ENCODE measurements around the gene CDK5RAP2. TPM values are rescaled to one million over a fixed set of nuclear protein-coding genes. Genes with fewer than 3 reads are reported as not detected.

The CDK5RAP2 gene
- total and polyA plus RNA-seq, 10 of the 15 experiments (the other 5 are each of a cell fraction or from before 2014, with no cell fraction given): 16.2 to 53.5 (median 34.5) TPM

- Histone ChIP-seq H3K4me1 (ENCODE audit: control insufficient read depth, insufficient read depth, low read length) (no peaks in the 10 kb centered on the region), H4K20me1 (ENCODE audit: control insufficient read depth, insufficient read depth) (no peaks in the 10 kb centered on the region), H3K9ac (ENCODE audit: control insufficient read depth, insufficient read depth, low read length) (no peak overlapping the region), H2AFZ (ENCODE audit: control insufficient read depth, low read depth, low read length) (no peak overlapping the region), H3K79me2 (ENCODE audit: control insufficient read depth, insufficient read depth, low read length) (no peaks in the 10 kb centered on the region), H3K9me3 (replicated peaks; ENCODE audit: control insufficient read depth, insufficient read depth, low read length) (no peaks in the 10 kb centered on the region), H3K4me2 (ENCODE audit: control insufficient read depth, insufficient read depth) (no peak overlapping the region), H3K4me3 (no peak overlapping the region), H3K27me3 (replicated peaks in 1 of 2; ENCODE audit: control insufficient read depth in 2 of 2, insufficient read depth in 2 of 2, low read length in 1 of 2) (no peaks in the 10 kb centered on the region), H3K27ac (ENCODE audit: control insufficient read depth, insufficient read depth) (no peak overlapping the region), H3K36me3 (ENCODE audit: control insufficient read depth in 2 of 2, insufficient read depth in 2 of 2, low read length in 1 of 2) (peaks cover 15 to 21% of the 10 kb centered on the region in 2 experiments)
- SMC1A ChIA-PET (ENCODE audit: uncharacterized antibody, unreplicated experiment): interaction anchor here (0.7 kb wide), 1 partner anchor 17 kb away, joined by 3 read pairs; no protein-coding TSS in a partner anchor
- RAD21 ChIA-PET (ENCODE audit: unreplicated experiment): no interaction called here
- TF ChIP-seq CEBPB (IDR thresholded peaks at IDR 0.05; ENCODE audit: borderline replicate concordance in 1 of 2, low read depth in 2 of 2, low read length in 2 of 2) (no peak), RBBP5 (conservative IDR thresholded peaks at IDR 0.05) (no peak), ZNF24 (IDR thresholded peaks at IDR 0.05) (no peak), EED (IDR thresholded peaks at IDR 0.05; ENCODE audit: low read depth) (no peak), JUNB (IDR thresholded peaks at IDR 0.05) (no peak), ESRRA (IDR thresholded peaks at IDR 0.05; ENCODE audit: low read length) (no peak), NFIC (IDR thresholded peaks at IDR 0.05; ENCODE audit: low read depth, low read length) (no peak)
- TF ChIP-seq, protein P1, sequence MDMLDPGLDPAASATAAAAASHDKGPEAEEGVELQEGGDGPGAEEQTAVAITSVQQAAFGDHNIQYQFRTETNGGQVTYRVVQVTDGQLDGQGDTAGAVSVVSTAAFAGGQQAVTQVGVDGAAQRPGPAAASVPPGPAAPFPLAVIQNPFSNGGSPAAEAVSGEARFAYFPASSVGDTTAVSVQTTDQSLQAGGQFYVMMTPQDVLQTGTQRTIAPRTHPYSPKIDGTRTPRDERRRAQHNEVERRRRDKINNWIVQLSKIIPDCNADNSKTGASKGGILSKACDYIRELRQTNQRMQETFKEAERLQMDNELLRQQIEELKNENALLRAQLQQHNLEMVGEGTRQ (IDR thresholded peaks at IDR 0.05; ENCODE audit: borderline replicate concordance, low read depth, low read length): no peak
- TF ChIP-seq, protein P2, sequence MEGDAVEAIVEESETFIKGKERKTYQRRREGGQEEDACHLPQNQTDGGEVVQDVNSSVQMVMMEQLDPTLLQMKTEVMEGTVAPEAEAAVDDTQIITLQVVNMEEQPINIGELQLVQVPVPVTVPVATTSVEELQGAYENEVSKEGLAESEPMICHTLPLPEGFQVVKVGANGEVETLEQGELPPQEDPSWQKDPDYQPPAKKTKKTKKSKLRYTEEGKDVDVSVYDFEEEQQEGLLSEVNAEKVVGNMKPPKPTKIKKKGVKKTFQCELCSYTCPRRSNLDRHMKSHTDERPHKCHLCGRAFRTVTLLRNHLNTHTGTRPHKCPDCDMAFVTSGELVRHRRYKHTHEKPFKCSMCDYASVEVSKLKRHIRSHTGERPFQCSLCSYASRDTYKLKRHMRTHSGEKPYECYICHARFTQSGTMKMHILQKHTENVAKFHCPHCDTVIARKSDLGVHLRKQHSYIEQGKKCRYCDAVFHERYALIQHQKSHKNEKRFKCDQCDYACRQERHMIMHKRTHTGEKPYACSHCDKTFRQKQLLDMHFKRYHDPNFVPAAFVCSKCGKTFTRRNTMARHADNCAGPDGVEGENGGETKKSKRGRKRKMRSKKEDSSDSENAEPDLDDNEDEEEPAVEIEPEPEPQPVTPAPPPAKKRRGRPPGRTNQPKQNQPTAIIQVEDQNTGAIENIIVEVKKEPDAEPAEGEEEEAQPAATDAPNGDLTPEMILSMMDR (IDR thresholded peaks at IDR 0.05 in 2 of 3, conservative IDR thresholded peaks at IDR 0.05 in 1 of 3; ENCODE audit: control insufficient read depth in 2 of 3, extremely low read depth in 1 of 3, insufficient read depth in 1 of 3, low read depth in 3 of 3, low read length in 3 of 3): no peak
- TF ChIP-seq, protein P3, sequence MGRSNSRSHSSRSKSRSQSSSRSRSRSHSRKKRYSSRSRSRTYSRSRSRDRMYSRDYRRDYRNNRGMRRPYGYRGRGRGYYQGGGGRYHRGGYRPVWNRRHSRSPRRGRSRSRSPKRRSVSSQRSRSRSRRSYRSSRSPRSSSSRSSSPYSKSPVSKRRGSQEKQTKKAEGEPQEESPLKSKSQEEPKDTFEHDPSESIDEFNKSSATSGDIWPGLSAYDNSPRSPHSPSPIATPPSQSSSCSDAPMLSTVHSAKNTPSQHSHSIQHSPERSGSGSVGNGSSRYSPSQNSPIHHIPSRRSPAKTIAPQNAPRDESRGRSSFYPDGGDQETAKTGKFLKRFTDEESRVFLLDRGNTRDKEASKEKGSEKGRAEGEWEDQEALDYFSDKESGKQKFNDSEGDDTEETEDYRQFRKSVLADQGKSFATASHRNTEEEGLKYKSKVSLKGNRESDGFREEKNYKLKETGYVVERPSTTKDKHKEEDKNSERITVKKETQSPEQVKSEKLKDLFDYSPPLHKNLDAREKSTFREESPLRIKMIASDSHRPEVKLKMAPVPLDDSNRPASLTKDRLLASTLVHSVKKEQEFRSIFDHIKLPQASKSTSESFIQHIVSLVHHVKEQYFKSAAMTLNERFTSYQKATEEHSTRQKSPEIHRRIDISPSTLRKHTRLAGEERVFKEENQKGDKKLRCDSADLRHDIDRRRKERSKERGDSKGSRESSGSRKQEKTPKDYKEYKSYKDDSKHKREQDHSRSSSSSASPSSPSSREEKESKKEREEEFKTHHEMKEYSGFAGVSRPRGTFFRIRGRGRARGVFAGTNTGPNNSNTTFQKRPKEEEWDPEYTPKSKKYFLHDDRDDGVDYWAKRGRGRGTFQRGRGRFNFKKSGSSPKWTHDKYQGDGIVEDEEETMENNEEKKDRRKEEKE (IDR thresholded peaks at IDR 0.05): no peak
- ATAC-seq (no peak), DNase-seq (ENCODE audit: low read depth, low spot score) (no peak), FAIRE-seq (no peak)
- CTCF ChIA-PET: interaction anchor here (1.7 to 1.8 kb wide), 2 partner anchors 13 to 15 kb away, joined by 4 to 5 read pairs; no protein-coding TSS in a partner anchor
- POLR2A ChIA-PET: no interaction called here
- WGBS (ENCODE audit: insufficient coverage, insufficient replicate concordance, low lambda C conversion rate, missing lambda C conversion rate): 100% methylated on average over 2 of the region's 2 CpGs
- in situ Hi-C loops (cut with MboI): no loop called here
- intact Hi-C loops (cut with micrococcal nuclease; ENCODE audit: unreplicated experiment): no loop called here
- no TSS peak for BruUV-seq (replicated peaks)
Observed at GRCh38 chr9:120438111-120438510, 141.9 kb downstream of the CDK5RAP2 start.
